SH-SY5Y (cell line): Measurements from ENCODE around the gene CALM3.

ENCODE experiments used
- GATA2 ChIP-seq: IDR thresholded peaks from 2 replicates; pipeline ENCODE4 v1.6.1; 2011; ENCODE audit warnings: mild to moderate bottlenecking, low read depth, low read length
- GATA3 ChIP-seq: IDR thresholded peaks from 2 replicates; pipeline ENCODE4 v1.6.1; 2011; ENCODE audit warnings: low read depth, mild to moderate bottlenecking, low read length, moderate library complexity

Gene CALM3

GRCh38 chr19:46634045-46634655, 33.0 kb downstream of the CALM3 start:
- TF ChIP-seq GATA2, result no peak
- TF ChIP-seq GATA3, result no peak

GRCh38 chr19:46634656-46635218, 33.6 kb downstream of the CALM3 start:
- no peak for TF ChIP-seq GATA3
- no peak for TF ChIP-seq GATA2

- no peak for TF ChIP-seq GATA2
- no peak for TF ChIP-seq GATA3
These were observed 35.0 kb downstream of the CALM3 start, which contains the start of gene GNG8 for GRCh38 chr19:46635920-46636761. Gene GNG8 (minus strand): TSS chr19:46636202. CDS start chr19:46634682, 1,520 bp downstream.

GRCh38 chr19:46637224-46637623, 36.1 kb downstream of the CALM3 start:
- TF ChIP-seq GATA2 (no peak), GATA3 (no peak)

GRCh38 chr19:46639358-46640182, 38.4 kb downstream of the CALM3 start:
- TF ChIP-seq GATA2 (peak; percentile 63), GATA3 (no peak)

GRCh38 chr19:46640656-46641055, 39.5 kb downstream of the CALM3 start:
- TF ChIP-seq GATA2 (no peak), GATA3 (no peak)

GRCh38 chr19:46644720-46645119, 43.6 kb downstream of the CALM3 start:
- TF ChIP-seq GATA2 (no peak), GATA3 (no peak)

GRCh38 chr19:46646402-46646801, 45.3 kb downstream of the CALM3 start:
- no peak for TF ChIP-seq GATA3
- no peak for TF ChIP-seq GATA2

- no peak for TF ChIP-seq GATA2
- no peak for TF ChIP-seq GATA3
These were observed 47.2 kb downstream of the CALM3 start for GRCh38 chr19:46648060-46648960.

GRCh38 chr19:46648961-46649960, 48.1 kb downstream of the CALM3 start:
- TF ChIP-seq GATA2, result no peak
- TF ChIP-seq GATA3, result no peak

GRCh38 chr19:46650445-46650844, 49.3 kb downstream of the CALM3 start:
- TF ChIP-seq GATA2 (no peak), GATA3 (no peak)

GRCh38 chr19:46654621-46655152, 53.6 kb downstream of the CALM3 start:
- TF ChIP-seq GATA3, result no peak
- no peak for TF ChIP-seq GATA2
